A549 treated with CpdA at 1 μM for 4 hours (cell line): ENCODE results near the gene BDH2. TPM values are rescaled to one million over a fixed set of nuclear protein-coding genes. Genes with fewer than 3 reads are reported as not detected.

Source experiments
- total RNA-seq: library from RNA; stranded (reverse); fragments of 200-300 nt; extraction: Qiagen RNA extraction; gene quantifications from 5 replicates; pipeline ENCODE4 v1.2.3, GENCODE V29; 2022; ENCODE audit warnings: low read depth

BDH2 gene
- 7.7 to 10.4 TPM (median 8.2 TPM) in 5 replicates for total RNA-seq

DNA sequence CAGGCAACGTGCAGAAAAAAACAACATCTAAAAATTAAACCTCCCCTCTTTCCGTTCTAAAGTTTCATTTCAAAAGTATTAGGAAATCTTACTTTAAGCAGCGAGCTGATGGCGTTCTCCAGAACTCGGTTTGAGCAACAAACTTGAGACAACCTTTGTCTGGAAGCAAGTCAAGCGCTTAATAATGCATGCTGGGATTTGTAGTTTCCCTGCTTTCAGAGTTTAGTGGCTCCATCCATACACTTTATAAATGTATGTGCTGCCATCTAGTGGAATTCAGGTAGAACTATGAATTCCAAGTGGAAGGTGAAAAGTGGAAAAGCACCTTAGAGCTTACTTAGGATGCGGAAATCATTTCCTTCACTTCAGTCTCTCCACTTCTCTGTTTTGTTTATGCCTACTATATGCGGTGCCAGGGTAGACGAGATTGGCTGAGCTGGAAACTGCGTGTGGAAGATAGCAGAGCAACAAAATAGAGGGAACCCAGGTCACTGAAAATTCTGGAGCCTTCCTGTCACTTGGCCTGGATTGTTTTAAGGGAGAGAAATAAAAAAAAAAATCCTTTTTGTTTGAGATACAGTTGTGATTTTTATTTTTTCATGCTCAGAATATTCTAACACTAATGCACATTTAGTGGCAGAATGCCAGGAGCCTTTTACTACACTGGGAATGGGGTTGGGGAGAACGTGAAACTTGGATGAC, at the start of gene BDH2:
TSS of gene BDH2 (minus strand) at position 144 of the 702 bp plus-strand sequence. CDS start 3,580 bp downstream, outside the sequence.

DNA sequence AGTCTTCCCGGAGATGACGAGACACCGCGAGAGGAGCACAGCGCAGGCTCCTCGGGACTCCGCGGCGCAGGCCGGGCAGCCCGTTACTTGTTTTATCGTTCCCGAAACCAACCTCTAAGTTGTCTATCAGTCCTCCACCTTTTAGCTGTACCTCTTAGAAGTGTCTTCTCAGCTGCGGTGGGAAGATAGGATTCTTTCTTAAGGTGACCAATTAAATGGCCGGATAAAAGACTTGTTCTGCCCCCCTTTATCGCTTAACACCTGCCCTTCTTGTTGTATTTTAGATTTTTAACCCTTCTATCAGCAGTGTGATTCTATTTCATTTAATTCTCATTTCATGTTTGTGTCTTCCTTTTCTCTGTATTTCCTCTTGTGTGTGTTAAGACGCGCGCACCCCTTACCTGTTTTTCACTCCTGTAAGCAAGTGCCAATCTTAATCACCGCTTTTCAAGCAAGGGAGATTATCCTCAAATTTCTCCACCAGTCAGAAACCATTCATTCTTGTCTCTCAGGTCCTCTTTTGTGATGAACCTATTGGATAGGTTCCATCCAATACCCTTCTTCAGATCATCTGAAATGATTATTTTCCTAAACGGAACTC, 22.8 kb downstream of the BDH2 start, which contains the start of gene SLC9B2:
TSS of gene SLC9B2 (minus strand) at position 15 of the 601 bp plus-strand sequence. CDS start 9,211 bp downstream, outside the sequence.

Other genes with a start within 250 kb of the BDH2 start
- gene CISD2, start 230.8 kb downstream of the BDH2 start, total RNA-seq = 35.9 to 48.3 TPM (median 41.2 TPM) in 5 replicates
- gene SLC9B1, start 80.1 kb downstream of the BDH2 start, total RNA-seq = 0.07 to 0.15 TPM in 2 of 5 replicates, not detected in the others
- gene SLC9B2, start 23.1 kb downstream of the BDH2 start, total RNA-seq = 6.7 to 9.9 TPM (median 7.9 TPM) in 5 replicates
- 5.8 to 10.4 TPM (median 7.5 TPM) in 5 replicates for gene CENPE, start 98.5 kb upstream of the BDH2 start, total RNA-seq